CD4-positive, alpha-beta T cell treated with Interleukin-1 beta for 1 hour (primary cell): Measurements from ENCODE around the gene ATG4C.
"Not testable (repeated sequence)": the region's sequence is repeated elsewhere in the genome, so short reads cannot be mapped to it uniquely, and the experiment has no call there.

Experiments used
- DNase-seq, 2 donors: peaks; one replicate each; pipeline ENCODE4 v3.0.0-alpha.2; 2020 to 2022

Gene ATG4C

DNA sequence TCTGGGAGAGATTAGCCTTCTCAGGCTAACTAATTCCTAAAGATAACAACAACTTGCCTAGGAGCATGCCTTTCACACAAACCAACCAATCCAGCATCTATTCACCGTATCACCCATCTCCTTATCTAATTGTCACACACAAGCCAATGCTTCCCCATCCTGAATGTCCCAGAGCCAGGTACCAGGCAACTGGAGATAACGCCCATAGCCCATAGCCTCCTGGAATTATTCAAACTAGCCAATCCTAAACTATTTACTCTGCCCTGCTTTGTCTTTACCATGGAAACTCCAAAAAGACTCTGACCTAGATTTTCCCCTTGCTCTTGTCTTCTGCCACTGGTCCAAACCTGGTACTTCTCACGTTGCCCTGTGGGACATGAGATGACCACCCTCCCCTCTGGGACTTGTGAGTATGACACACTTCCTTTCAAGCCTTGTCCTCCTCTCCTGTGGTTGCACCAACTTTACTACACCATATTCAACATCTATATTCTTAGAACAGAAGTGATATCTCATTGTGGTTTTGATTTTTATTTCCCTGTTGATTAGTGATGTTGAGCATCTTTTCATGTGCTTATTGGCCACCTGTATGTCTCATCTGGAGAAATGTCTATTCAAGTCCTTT, 8.8 kb upstream of the ATG4C start:
- DNase-seq, result no peak

DNA sequence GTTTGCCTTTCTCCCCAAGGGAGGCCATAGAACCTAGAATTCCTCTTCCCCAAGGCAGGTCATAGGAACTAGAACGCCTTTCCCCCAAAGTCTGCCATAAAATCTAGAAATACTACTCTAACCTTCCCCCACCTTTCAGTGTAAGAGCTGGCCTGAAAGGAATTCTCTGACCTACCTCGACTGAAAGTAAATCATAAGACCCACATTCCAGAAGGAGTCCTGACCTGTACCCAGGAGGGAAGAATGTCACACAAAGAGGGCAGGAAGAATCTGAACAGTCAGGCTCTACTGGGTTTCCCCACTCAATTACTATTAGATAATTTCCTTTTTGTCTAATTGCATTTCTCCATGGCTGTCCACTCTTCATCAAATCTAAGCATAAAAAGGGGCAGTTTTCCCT, 5.7 kb upstream of the ATG4C start:
- DNase-seq, result no peak

DNA sequence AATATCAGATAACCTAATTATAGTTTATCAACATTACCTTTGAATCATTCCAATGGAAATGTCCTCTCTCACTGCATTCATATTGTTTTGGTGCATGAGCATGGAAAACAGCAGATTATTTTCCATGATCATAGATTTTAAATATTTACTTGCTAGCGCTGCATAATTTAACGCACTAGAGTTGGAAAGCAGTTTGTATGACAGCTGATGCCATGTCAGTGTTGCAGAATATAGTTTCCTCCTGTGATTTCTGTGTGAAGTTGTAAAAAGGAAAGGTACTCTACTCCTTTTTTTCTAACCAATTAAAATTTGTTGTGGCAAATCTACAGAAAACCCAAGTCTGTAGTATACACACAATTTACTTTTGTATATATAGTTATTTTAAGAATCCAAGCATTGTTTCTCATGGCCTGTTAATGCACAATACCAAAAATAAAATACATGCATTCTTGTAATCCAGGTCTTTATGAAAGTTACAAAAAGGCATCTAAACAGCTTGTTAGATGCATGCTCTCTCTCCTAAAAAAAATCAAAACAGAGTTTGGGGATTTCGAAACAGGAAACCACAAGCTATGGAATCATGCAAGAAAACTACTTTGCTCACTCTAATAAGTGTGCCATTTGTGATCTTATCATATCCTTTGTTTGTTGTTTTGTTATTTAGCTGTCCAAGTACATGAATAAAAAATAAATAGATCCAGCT, 1.9 kb upstream of the ATG4C start:
- DNase-seq, result no peak

DNA sequence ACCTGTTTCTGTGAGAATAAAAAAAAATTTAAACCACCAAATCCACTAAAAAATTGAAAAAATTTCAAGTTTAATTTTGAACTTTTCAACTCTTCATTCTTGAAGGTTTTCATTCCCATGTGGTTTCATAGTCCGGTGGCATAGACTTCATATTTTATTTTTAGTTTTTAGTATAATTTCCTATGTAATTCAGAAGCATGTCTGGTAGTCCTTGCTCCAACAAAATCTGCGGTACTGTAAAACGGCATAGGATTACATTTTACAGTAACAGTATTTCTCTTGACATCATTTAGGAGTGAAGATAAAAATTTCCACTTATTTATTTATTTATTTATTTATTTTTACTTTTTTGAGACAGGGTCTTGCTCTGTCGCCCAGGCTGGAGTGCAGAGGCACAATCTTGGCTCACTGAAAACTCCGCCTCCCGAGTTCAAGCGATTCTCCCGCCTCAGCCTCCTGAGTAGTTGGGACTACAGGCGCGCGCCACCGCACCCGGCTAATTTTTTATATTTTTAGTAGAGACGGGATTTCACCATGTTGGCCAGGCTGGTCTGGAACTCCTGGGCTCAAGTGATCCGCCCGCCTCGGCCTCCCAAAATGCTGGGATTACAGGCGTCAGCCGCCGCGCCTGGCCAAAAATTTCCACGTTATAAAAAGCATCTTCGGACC, 1.3 kb upstream of the ATG4C start:
- DNase-seq, result not testable (repeated sequence)

DNA sequence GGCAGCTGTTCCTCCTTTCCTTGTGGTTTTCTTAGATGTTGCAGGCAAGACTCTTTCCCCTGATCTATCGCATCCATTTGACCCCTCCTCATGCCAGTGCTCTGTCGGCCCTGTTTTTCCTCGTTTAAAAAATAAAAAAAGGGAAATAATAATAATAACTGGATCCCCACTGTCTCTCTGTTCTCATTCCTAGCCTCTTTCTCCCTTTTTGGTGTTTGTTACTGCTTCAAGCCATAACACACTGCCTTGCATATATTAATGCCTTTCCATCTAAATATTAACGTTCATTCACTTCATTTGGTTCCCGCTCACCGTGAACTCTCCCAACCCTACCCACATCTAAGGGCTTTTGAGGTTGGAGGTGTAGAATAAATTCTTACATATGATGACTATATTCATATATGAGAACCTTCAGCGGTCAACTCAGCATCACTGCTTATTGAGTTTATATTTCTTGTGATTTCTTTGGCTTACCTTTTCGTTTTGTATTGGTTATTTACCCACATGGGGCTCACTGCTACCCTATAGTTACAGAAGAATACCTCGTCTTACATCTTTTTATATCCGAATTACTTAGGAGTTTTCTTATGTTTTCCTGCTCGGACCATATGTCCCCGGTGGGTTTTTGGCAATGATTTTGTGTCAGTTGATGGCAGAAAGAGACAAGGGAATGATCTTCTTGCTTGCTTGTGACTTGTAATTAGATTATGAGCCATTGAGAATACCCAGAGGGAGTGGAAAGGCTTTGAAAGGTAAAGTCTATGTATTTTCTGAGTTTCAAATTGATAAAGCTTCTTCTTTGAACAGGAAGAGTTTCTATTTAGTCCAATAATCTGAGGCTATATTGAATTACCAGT, 805 bp downstream of the ATG4C start:
- no peak for DNase-seq

DNA sequence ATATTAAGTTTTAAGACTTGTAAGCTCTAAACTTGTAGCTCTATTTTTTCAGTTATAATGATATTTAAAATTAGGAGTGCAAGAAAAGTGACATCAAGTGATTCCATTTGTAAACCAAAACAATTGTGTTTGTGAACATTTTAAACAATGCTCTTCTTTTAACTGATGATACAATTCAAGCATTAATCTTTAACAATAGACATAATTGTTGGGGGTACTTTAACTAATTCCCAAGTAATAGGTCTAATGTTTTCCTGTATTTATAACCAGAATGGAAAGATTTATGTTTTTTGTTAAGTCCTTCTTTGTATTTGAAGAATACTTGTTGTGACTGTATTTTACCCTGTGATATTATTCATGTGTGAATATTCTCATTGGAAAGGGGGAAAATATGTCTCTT, 6.8 kb downstream of the ATG4C start:
- no peak for DNase-seq

DNA sequence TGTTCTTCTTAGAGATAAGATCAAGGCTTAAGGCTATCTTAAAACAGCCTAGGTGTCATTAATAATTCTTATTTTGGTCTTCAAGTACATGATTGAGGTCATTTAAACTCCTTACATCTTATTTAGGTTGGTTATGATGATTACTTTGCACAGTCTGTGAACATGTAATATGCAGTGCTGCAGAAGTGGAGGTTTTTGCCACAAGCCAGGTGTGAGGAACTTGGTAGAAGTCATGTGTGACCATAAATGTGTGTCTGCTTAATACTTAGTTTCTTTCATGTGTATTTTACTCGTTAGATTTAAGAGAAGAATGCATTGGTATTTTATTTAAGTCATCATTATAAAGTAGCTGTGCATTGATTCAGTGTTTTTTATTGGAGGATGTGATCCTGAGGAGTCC, 10.1 kb downstream of the ATG4C start:
- no peak for DNase-seq

DNA sequence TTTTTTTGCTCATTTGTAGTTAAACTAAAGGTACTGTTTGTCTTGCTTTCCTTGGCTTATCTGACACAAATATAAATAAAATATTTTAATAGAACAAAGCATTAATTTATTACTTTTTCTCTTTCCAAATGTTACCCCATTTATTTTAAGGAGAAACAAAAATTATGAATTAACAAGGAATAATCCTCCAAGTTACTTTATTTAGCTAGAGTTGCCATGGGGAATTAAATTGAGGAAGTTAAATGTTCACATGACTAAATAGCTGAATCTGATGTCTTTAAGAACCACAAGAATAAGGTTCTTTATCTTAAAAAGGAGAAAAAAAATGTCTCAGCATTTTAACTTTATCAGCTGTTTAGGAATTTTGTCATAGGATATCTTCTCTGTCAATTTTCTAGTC, 12.3 kb downstream of the ATG4C start:
- DNase-seq, result no peak

DNA sequence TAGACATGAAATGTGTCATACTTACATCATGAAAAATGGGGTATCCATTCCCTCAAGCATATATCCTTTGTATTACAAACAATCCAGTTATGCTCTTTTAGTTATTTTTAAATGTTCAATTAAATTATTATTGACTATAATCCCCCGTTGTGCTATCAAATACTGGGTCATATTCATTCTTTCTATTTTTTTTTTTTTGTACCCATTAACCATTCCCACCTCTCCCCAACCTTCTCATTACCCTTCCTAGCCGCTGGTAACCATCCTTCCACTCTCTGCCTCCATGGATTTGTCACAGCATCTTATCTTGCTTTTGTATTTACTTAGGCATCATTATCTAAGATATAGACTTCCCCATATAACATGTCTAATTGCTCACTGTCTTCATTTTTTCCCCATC, 15.8 kb downstream of the ATG4C start:
- no peak for DNase-seq

DNA sequence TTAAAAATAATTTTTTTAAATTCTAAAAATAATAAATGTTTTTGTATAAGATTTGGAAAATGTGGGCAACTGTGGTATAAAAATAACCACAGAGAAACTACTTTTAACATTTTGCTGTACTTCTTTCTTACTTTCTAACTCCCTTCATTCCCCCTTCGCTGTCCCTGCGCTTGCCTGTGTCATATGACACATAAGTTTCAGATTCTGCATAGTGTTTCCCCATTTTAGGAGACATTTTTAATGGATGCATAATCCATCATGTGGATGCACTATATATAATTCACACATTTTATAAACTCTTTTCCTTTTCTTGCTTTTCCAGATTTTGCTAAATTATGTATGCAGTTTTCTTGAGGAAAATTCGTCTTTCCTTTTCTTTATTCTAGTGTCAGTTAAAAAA, 16.3 kb downstream of the ATG4C start:
- no peak for DNase-seq

DNA sequence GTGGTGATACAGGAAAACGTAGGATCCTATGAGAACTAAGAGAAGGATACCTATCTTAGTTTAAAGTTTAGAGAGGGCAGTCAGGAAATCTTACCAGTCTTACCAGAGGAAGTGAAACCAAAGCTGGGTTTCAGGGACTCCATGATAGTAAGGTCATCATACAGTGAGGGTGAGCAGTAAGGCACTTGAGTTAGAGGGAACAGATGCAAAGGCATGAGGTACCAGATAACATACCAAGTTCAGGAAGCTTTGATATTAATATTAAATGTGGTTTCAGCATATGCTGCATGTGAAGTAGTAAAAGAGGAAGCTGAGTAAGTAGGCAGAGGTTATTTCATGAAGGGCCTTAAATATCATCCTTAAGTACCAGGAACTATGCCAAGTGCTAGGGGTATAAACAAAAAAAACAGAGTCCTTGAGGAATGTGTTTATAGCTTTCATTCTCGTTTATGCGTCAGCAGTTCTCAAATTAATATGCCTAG, 16.9 kb downstream of the ATG4C start:
- peak; percentile 6 to 40 for DNase-seq

DNA sequence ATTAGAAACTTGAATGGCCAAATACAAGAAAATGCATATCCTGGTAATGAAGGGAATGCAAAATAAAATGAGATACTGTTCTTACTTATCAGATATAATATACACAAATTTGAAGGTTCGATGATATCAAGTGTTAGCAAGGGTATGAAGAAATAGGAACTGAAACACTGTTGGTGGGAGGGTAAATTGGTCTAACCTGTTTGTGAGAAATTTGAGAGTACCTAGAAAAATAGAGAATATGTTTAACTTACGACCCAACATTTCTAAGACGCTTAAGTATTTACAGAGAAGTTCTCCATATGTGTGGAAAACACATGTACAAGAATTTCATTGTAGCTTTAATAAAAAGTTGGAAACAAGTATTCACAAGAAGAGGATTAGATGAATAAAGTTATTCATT, 25.9 kb downstream of the ATG4C start:
- no peak for DNase-seq

DNA sequence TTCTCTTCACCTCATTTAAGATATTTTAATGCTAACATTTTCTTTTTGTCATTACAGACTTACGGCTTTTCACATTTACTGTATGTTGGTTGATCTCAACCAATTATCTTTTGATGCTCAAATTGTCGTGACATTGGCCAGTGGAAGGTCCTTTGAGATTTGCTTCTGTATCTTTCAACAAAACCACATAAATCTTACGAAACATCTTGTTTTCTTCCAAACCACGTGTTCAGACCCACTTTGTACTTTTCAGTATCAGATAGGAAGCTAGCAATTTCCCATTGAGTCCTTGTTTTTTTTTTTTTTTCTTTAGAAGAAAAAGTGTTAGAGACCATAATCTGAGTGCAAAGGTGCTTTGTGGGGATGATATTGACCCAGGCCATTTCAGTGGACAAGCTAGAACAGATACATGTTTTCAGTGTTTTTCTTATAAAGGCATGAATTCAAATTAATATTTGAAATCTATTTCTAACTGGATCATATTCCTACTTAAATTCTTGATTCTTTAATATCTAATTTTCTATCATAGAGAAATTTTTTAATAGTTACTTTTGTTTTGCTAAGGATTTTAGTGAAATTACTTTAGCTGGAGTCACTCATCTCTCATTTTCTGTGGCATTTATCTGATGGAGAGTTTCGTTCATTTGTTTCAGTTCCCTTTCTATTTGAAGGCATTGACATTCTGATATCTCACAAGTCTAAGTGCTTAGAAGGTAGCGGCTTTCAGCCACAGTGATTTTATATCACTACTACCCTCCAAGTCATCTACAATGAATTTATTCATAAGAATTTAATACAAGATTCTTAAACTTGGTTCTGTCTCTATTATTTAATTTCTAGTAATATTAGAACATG, 26.7 kb downstream of the ATG4C start:
- DNase-seq, result no peak

DNA sequence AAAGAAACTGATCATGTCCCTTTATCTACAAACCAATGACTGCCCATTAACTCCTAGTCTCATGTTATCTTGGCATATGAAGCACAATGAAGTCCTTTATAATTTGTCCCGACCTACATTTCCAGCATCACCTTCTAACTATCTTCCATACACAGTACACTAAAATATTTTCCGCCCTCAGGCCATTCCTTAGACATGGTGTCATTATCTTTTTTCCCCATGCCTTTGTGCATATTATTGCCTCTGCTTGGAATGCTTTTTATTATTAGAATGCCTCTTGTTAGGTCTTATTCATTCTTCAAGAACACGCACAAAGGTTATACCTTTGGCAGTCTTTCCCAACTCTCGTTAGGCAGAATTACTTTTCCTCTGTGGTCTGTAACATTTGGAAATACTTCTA, 39.6 kb downstream of the ATG4C start:
- no peak for DNase-seq

DNA sequence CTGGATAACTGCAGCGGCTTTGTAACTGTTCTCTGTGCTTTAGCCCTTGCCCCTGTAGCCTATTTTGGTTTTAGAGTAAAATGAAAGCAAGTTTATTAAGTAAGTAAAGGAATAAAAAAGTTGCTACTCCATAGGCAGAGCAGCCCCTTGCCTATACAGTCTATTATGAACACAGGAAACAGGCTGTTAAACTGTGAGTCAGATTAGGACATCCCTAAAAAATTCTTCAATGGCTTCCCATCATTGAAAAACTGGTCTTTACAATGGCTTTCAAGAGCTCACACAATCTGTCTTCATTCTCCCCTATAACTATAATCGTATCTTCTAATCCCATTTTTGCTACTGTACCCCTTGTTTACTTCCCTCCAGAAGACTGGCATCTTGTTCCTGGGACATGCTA, 43.0 kb downstream of the ATG4C start:
- DNase-seq, result no peak

DNA sequence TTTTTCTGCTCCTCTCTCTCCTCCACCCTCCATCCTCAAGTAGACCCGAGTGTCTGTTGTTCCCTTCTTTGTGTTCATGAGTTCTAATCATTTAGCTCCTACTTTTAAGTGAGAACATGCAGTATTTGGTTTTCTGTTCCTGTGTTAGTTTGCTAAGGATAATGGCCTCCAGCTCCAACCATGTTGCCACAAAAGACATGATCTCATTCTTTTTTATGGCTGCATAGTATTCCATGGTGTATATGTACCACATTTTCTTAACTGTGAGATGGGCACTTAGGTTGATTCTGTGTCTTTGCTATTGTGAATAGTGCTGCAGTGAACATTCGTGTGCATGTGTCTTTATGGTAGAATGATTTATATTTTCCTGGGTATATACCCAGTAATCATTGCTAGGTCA, 43.9 kb downstream of the ATG4C start:
- not testable (repeated sequence) for DNase-seq

DNA sequence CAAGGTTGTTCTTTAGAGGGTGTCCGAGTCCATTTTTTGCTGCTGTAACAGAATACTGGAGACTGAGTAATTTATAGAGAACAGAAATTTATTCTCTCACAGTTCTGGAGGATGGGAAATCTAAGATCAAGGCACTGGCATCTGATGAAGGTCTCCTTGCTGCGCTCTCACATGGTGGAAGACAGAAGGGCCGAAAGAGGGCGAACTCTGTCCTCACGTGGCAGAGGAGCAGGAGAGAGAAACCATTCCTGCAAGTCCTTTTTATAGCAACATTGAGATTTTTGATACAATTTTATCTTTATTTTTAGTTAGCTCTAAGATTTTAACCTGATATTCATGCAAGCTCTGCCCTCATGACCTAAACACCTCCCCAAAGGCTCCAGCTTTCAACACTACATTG, 48.3 kb downstream of the ATG4C start:
- DNase-seq, result no peak

DNA sequence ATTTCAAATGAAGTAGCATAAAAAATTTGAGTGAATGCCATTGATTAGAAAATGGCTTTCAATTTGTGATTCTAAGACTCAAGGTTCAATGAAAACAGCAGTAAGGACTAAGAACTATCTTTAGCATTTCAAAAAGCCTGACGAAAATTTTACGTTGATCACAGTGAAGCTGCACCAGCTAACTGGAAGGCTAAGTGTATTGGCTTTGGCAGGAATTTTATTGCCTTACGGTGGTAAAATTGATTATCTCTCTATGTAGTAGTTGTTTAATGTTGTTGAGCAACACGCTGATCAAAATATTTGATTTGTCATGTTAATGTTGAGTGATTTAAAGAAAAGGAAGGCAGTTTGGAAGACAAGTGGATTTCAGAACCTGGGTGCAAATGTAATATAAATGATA, 49.6 kb downstream of the ATG4C start:
- DNase-seq, result no peak

DNA sequence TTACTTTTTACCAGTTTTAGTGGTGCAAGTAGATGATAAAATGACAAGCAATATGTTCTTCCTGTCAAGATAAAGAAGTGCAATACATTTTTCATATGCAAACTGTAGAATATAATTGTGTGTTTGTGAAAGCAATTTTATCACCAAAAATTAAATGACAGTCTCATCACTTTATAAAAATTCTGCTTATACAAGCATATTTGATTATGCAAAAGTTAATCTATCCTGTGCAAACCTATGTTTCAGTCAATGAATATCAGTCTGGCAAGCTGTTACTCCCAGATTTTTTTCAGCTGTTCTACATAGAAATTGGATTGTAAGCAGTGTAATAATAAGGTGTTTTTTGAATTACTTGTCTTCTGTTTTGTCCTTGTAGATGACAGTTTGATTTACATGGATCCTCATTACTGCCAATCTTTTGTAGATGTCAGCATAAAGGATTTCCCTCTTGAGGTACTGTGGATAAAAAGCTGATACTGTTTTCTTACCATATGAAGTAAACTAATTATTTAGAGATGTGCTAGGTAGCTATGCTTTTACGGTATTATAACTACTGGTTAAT, 50.5 kb downstream of the ATG4C start:
- no peak for DNase-seq

DNA sequence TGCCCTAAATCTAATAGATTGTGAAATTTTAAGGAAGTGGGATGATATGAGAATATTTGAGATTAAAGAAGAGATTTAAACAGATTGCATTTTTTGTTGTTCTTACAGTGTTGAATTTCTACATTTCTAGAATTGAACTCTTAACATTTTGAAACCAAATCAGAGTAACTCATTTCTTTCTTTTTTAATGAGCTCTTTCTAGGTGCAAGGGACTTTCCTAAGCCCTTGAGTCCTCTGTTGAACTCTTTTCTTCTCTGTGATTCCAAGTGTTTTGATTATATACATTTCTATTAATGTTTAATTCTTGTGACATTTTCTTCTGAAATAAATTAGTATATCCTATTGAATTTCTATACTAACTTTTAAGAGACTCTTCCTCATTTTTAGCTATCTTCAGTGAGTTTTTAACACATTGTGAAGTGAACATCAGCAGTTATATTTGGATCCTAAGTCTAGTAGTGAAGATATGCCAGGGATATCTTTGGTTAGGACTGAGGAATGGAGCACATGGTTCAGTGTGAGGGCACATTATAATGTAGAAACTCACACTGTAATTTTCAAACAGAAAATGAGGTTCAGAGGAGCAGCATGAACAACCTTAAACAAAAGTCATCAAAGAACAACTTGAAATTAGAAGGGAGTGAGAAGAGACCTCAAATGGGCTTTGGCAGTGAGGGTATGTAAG, 53.1 kb downstream of the ATG4C start:
- DNase-seq, result no peak

DNA sequence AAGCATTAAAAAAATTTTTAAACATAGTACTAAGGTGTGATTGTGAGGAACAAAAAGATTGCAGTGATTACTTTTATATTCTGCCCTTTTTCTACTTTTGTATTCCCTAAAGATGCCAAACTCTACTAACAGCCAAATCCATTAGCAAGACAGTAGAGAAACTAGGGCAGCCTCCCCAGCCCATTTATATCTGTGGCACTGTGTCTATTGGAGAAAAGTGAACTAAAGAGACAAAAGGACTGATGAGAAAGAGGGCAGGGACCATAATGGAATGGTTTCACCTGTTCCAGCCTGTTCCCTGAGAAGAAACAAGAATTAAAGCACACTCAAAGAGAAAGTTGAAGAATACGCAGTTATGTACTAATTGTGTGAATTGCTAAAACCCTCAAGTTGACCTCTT, 56.6 kb downstream of the ATG4C start:
- DNase-seq, result no peak
